Peyer's patch (tissue), 4 donors: ENCODE results near the gene TDP1. TPM values are rescaled to one million over a fixed set of nuclear protein-coding genes. Genes with fewer than 3 reads are reported as not detected.
A peak's percentile ranks its signal among the peaks of the same experiment; 100 is the strongest.

Source experiments
- DNase-seq, 3 donors: peaks; one replicate each; pipeline ENCODE4 v3.0.0-alpha.2; 2017 to 2019
- H3K27ac ChIP-seq, 4 donors: fragments of 200-600 bp; sonication (generic); one replicate each; pipeline ENCODE4 v1.5.1; 2016 to 2019
- H3K27me3 ChIP-seq, 2 donors: fragments of 200-600 bp; sonication (generic); one replicate each; pipeline ENCODE4 v1.5.1; 2019
- H3K36me3 ChIP-seq, 3 donors: fragments of 200-600 bp; sonication (generic); one replicate each; pipeline ENCODE4 v1.5.1; 2016 to 2019
- H3K4me1 ChIP-seq, 4 donors: fragments of 200-600 bp; sonication (generic); one replicate each; pipeline ENCODE4 v1.5.1; 2016 to 2019
- H3K4me3 ChIP-seq, 4 donors: fragments of 200-600 bp; sonication (generic); 1 replicate in 3 of 4; 2 replicates in 1 of 4; pipeline ENCODE4 v1.5.1; 2016 to 2019; ENCODE audit warnings: mild to moderate bottlenecking in 1 of 4
- H3K9me3 ChIP-seq, 4 donors: fragments of 200-600 bp; sonication (generic); one replicate each; pipeline ENCODE4 v1.5.1; 2016 to 2019; ENCODE audit warnings: mild to moderate bottlenecking in 1 of 4
- CTCF ChIP-seq, 6 experiments: fragments of 450-650 bp in 4 of 6; fragments of 200-600 bp in 2 of 6; sonication (generic) in 1 of 6; IDR thresholded peaks; one replicate each; pipeline ENCODE4 v1.5.1; 2017 to 2019; ENCODE audit warnings: antibody characterized with exemption in 6 of 6, mild to moderate bottlenecking in 3 of 6, moderate library complexity in 1 of 6
- POLR2A ChIP-seq, 2 donors: fragments of 450-650 bp; IDR thresholded peaks; one replicate each; pipeline ENCODE4 v1.5.1; 2017; ENCODE audit warnings: antibody characterized with exemption in 2 of 2, mild to moderate bottlenecking in 2 of 2, moderate library complexity in 2 of 2
- total RNA-seq, 4 donors: library from RNA; depleted of rRNA; stranded (reverse); fragments of >200 nt; gene quantifications; one replicate each; pipeline ENCODE4 v1.1.0, GENCODE V29; 2016

TDP1 gene
- total RNA-seq, result 10 to 100 TPM in 3 of 4 donors, 1 to 10 TPM in 1; 9.5 to 44.6 (median 15.5) TPM

- Histone ChIP-seq H3K4me3 (peak within 1 kb of the TSS; percentile 78 to 94 (median 86)), H3K36me3 (no peaks in the 10 kb centered on the region), H3K4me1 (peaks cover 0 to 24% (median 4%) of the 10 kb centered on the region in 4 donors), H3K27ac (peak within 1 kb of the TSS; percentile 90 to 99 (median 94)), H3K9me3 (no peaks in the 10 kb centered on the region), H3K27me3 (no peaks in the 10 kb centered on the region)
- DNase-seq, result peak; percentile 97 to 99 (median 97)
- TF ChIP-seq CTCF (IDR thresholded peaks at IDR 0.05) (peak in 4 of 6 experiments; percentile 5 to 33 (median 14)), POLR2A (IDR thresholded peaks at IDR 0.05) (peak; percentile 92 to 93)
These were observed at the start of gene TDP1 for GRCh38 chr14:89955745-89956660. TDP1 (plus strand) TSS chr14:89955927; CDS start chr14:89963115, 7,188 bp downstream.

GRCh38 chr14:89906000-89906399, 49.7 kb upstream of the TDP1 start:
- no peaks in the 10 kb centered on the region for H3K9me3 ChIP-seq
- no peak overlapping the region for H3K4me3 ChIP-seq
- H3K27me3 ChIP-seq, result no peaks in the 10 kb centered on the region
- no peaks in the 10 kb centered on the region for H3K4me1 ChIP-seq
- H3K36me3 ChIP-seq, result no peaks in the 10 kb centered on the region
- no peak overlapping the region for H3K27ac ChIP-seq
- no peak for DNase-seq
- TF ChIP-seq POLR2A (IDR thresholded peaks at IDR 0.05) (no peak), CTCF (IDR thresholded peaks at IDR 0.05) (no peak)

GRCh38 chr14:89907655-89908054, 48.1 kb upstream of the TDP1 start:
- DNase-seq, result no peak
- Histone ChIP-seq H3K4me1 (peaks cover 0 to 14% (median 4%) of the 10 kb centered on the region in 4 donors), H3K4me3 (no peak overlapping the region), H3K27me3 (no peaks in the 10 kb centered on the region), H3K36me3 (no peaks in the 10 kb centered on the region), H3K9me3 (no peaks in the 10 kb centered on the region), H3K27ac (no peak overlapping the region)
- TF ChIP-seq CTCF (IDR thresholded peaks at IDR 0.05) (no peak), POLR2A (IDR thresholded peaks at IDR 0.05) (no peak)

- peaks cover 0 to 17% (median 4%) of the 10 kb centered on the region in 4 donors for H3K4me1 ChIP-seq
- no peaks in the 10 kb centered on the region for H3K9me3 ChIP-seq
- no peaks in the 10 kb centered on the region for H3K27me3 ChIP-seq
- TF ChIP-seq POLR2A (IDR thresholded peaks at IDR 0.05), result no peak
- no peak for TF ChIP-seq CTCF (IDR thresholded peaks at IDR 0.05)
- H3K4me3 ChIP-seq, result no peak overlapping the region
- DNase-seq, result no peak
- no peaks in the 10 kb centered on the region for H3K36me3 ChIP-seq
- no peak overlapping the region for H3K27ac ChIP-seq
These were observed 46.8 kb upstream of the TDP1 start for GRCh38 chr14:89908712-89909450.

GRCh38 chr14:89909586-89909985, 46.1 kb upstream of the TDP1 start:
- no peaks in the 10 kb centered on the region for H3K9me3 ChIP-seq
- peaks cover 0 to 17% (median 4%) of the 10 kb centered on the region in 4 donors for H3K4me1 ChIP-seq
- no peaks in the 10 kb centered on the region for H3K27me3 ChIP-seq
- TF ChIP-seq CTCF (IDR thresholded peaks at IDR 0.05) (no peak), POLR2A (IDR thresholded peaks at IDR 0.05) (no peak)
- H3K27ac ChIP-seq, result no peak overlapping the region
- H3K4me3 ChIP-seq, result no peak overlapping the region
- DNase-seq, result no peak
- H3K36me3 ChIP-seq, result no peaks in the 10 kb centered on the region
